ENCODE measurements around the gene QPCTL. TPM values are rescaled to one million over a fixed set of nuclear protein-coding genes. Genes with fewer than 3 reads are reported as not detected.

QPCTL gene
- total and polyA plus RNA-seq, 8 donors: 1.7 to 33.6 (median 7.2) TPM

- Histone ChIP-seq H3K9me3 (no peaks in the 10 kb centered on the region), H3K36me3 (peaks cover 22 to 35% (median 30%) of the 10 kb centered on the region in 4 donors), H3K4me1 (peaks cover 14 to 36% (median 17%) of the 10 kb centered on the region in 4 donors), H3K27ac (no peak overlapping the region), H3K27me3 (no peaks in the 10 kb centered on the region), H3K4me3 (no peak overlapping the region)
- TF ChIP-seq CTCF (IDR thresholded peaks at IDR 0.05): no peak
- TF ChIP-seq EP300 (IDR thresholded peaks at IDR 0.05): no peak
- no peak for TF ChIP-seq POLR2AphosphoS5 (IDR thresholded peaks at IDR 0.05)
- TF ChIP-seq POLR2A (IDR thresholded peaks at IDR 0.05): no peak
- no peak for DNase-seq
- intact Hi-C loops (cut with DNase I; ENCODE audit: low total_unique reads): no loop called here
- WGBS, 5 donors: 82 to 87% (median 86%) methylated on average over 6 to 15 of the region's 15 CpGs
Observed at GRCh38 chr19:45713141-45713540, 20.7 kb downstream of the QPCTL start.

GRCh38 chr19:45715139-45715538 lies 22.7 kb downstream of the QPCTL start:
- H3K36me3 ChIP-seq: peaks cover 22 to 39% (median 34%) of the 10 kb centered on the region in 4 donors
- 83 to 93% (median 93%) methylated on average over 3 of the region's 3 CpGs for WGBS, 5 donors
- peaks cover 18 to 41% (median 24%) of the 10 kb centered on the region in 4 donors for H3K4me1 ChIP-seq
- intact Hi-C loops (cut with DNase I; ENCODE audit: low total_unique reads): no loop called here
- H3K27ac ChIP-seq: no peak overlapping the region
- H3K4me3 ChIP-seq: no peak overlapping the region
- no peak for TF ChIP-seq CTCF (IDR thresholded peaks at IDR 0.05)
- TF ChIP-seq POLR2A (IDR thresholded peaks at IDR 0.05): no peak
- TF ChIP-seq POLR2AphosphoS5 (IDR thresholded peaks at IDR 0.05): no peak
- TF ChIP-seq EP300 (IDR thresholded peaks at IDR 0.05): no peak
- no peaks in the 10 kb centered on the region for H3K9me3 ChIP-seq
- no peak for DNase-seq
- H3K27me3 ChIP-seq: no peaks in the 10 kb centered on the region

GRCh38 chr19:45716359-45717130 lies 24.1 kb downstream of the QPCTL start:
- DNase-seq: peak in 1 of 2 donors; percentile 64
- WGBS, 5 donors: 1 to 2% (median 2%) methylated on average over 24 of the region's 24 CpGs
- peak overlapping the region; percentile 63 to 73 (median 68) for H3K4me3 ChIP-seq
- H3K9me3 ChIP-seq: no peaks in the 10 kb centered on the region
- no peak for TF ChIP-seq CTCF (IDR thresholded peaks at IDR 0.05)
- no peak for TF ChIP-seq POLR2A (IDR thresholded peaks at IDR 0.05)
- no peak for TF ChIP-seq POLR2AphosphoS5 (IDR thresholded peaks at IDR 0.05)
- TF ChIP-seq EP300 (IDR thresholded peaks at IDR 0.05): no peak
- H3K4me1 ChIP-seq: peaks cover 13 to 39% (median 24%) of the 10 kb centered on the region in 4 donors
- H3K27ac ChIP-seq: peak overlapping the region; percentile 62 to 95 (median 93)
- H3K36me3 ChIP-seq: peaks cover 15 to 36% (median 25%) of the 10 kb centered on the region in 4 donors
- no peaks in the 10 kb centered on the region for H3K27me3 ChIP-seq
- intact Hi-C loops (cut with DNase I; ENCODE audit: low total_unique reads): no loop called here

- WGBS, 5 donors: 0 to 2% (median 1%) methylated on average over 48 to 51 of the region's 51 CpGs
- DNase-seq: peak; percentile 99 to 100
- peak overlapping the region; percentile 82 to 95 (median 93) for H3K27ac ChIP-seq
- intact Hi-C loops (cut with DNase I; ENCODE audit: low total_unique reads): no loop called here
- H3K36me3 ChIP-seq: peaks cover 9 to 28% (median 17%) of the 10 kb centered on the region in 4 donors
- TF ChIP-seq POLR2A (IDR thresholded peaks at IDR 0.05): peak in 2 of 4 donors; percentile 21 to 75
- TF ChIP-seq EP300 (IDR thresholded peaks at IDR 0.05): peak; percentile 65
- peak in 1 of 7 experiments; percentile 40 for TF ChIP-seq CTCF (IDR thresholded peaks at IDR 0.05)
- TF ChIP-seq POLR2AphosphoS5 (IDR thresholded peaks at IDR 0.05): peak; percentile 66 to 95 (median 88)
- peaks cover 13 to 45% (median 23%) of the 10 kb centered on the region in 4 donors for H3K4me1 ChIP-seq
- no peaks in the 10 kb centered on the region for H3K9me3 ChIP-seq
- no peaks in the 10 kb centered on the region for H3K27me3 ChIP-seq
- peak overlapping the region; percentile 63 to 73 (median 68) for H3K4me3 ChIP-seq
Observed at GRCh38 chr19:45717131-45717982, 24.9 kb downstream of the QPCTL start.
